ENCODE measurements around the gene FGFRL1. TPM values are rescaled to one million over a fixed set of nuclear protein-coding genes. Genes with fewer than 3 reads are reported as not detected.

Gene FGFRL1
- total and polyA plus RNA-seq, 4 donors, result 13.4 to 31.1 (median 15.2) TPM

- Histone ChIP-seq H3K9ac (ENCODE audit: insufficient read depth in 1 of 2, low read length in 2 of 2) (no peak overlapping the region), H3K9me3 (ENCODE audit: control insufficient read depth in 4 of 4, insufficient read depth in 3 of 4, low read length in 3 of 4) (no peaks in the 10 kb centered on the region), H3K4me1 (ENCODE audit: control insufficient read depth in 5 of 5, insufficient read depth in 5 of 5, low read length in 5 of 5) (peaks cover 0 to 57% (median 16%) of the 10 kb centered on the region in 5 donors), H3K4me3 (no peak overlapping the region), H3K36me3 (ENCODE audit: control insufficient read depth in 4 of 4, insufficient read depth in 4 of 4, low read length in 4 of 4) (no peaks in the 10 kb centered on the region), H3K27me3 (ENCODE audit: control insufficient read depth in 3 of 3, insufficient read depth in 3 of 3, low read length in 2 of 3) (peaks cover 0 to 10% (median 2%) of the 10 kb centered on the region in 3 donors), H3K27ac (ENCODE audit: low read depth in 1 of 2, low read length in 1 of 2) (peak overlapping the region in 1 of 2 donors; percentile 15)
- DNase-seq (peak; percentile 70 to 86 (median 74)), ATAC-seq (ENCODE audit: insufficient read depth, low FRiP score) (no peak)
- no peak for TF ChIP-seq CTCF (IDR thresholded peaks at IDR 0.05; ENCODE audit: control extremely low read depth, extremely low read depth)
- 69 to 76% methylated on average over 20 of the region's 20 CpGs for WGBS, 2 donors
Observed at GRCh38 chr4:1039493-1040343, 28.3 kb downstream of the FGFRL1 start.

- Histone ChIP-seq H3K27me3 (ENCODE audit: control insufficient read depth in 3 of 3, insufficient read depth in 3 of 3, low read length in 2 of 3) (peaks cover 2 to 17% (median 4%) of the 10 kb centered on the region in 3 donors), H3K27ac (ENCODE audit: low read depth in 1 of 2, low read length in 1 of 2) (no peak overlapping the region), H3K9me3 (ENCODE audit: control insufficient read depth in 4 of 4, insufficient read depth in 3 of 4, low read length in 3 of 4) (no peaks in the 10 kb centered on the region), H3K9ac (ENCODE audit: insufficient read depth in 1 of 2, low read length in 2 of 2) (no peak overlapping the region), H3K4me3 (no peak overlapping the region), H3K4me1 (ENCODE audit: control insufficient read depth in 5 of 5, insufficient read depth in 5 of 5, low read length in 5 of 5) (peaks cover 0 to 60% (median 16%) of the 10 kb centered on the region in 5 donors), H3K36me3 (ENCODE audit: control insufficient read depth in 4 of 4, insufficient read depth in 4 of 4, low read length in 4 of 4) (no peaks in the 10 kb centered on the region)
- no peak for TF ChIP-seq CTCF (IDR thresholded peaks at IDR 0.05; ENCODE audit: control extremely low read depth, extremely low read depth)
- 86 to 93% methylated on average over 21 of the region's 21 CpGs for WGBS, 2 donors
- ATAC-seq (ENCODE audit: insufficient read depth, low FRiP score) (no peak), DNase-seq (no peak)
Observed at GRCh38 chr4:1040344-1041146, 29.1 kb downstream of the FGFRL1 start.

GRCh38 chr4:1041147-1041935 lies 29.9 kb downstream of the FGFRL1 start:
- H3K4me1 ChIP-seq (ENCODE audit: control insufficient read depth in 5 of 5, insufficient read depth in 5 of 5, low read length in 5 of 5), result peaks cover 0 to 55% (median 16%) of the 10 kb centered on the region in 5 donors
- no peak overlapping the region for H3K4me3 ChIP-seq
- ATAC-seq (ENCODE audit: insufficient read depth, low FRiP score) (no peak), DNase-seq (peak; percentile 49 to 85 (median 66))
- H3K27ac ChIP-seq (ENCODE audit: low read depth in 1 of 2, low read length in 1 of 2), result no peak overlapping the region
- peak overlapping the region in 1 of 2 donors; percentile 65 for H3K9ac ChIP-seq (ENCODE audit: insufficient read depth in 1 of 2, low read length in 2 of 2)
- no peaks in the 10 kb centered on the region for H3K9me3 ChIP-seq (ENCODE audit: control insufficient read depth in 4 of 4, insufficient read depth in 3 of 4, low read length in 3 of 4)
- TF ChIP-seq CTCF (IDR thresholded peaks at IDR 0.05; ENCODE audit: control extremely low read depth, extremely low read depth), result no peak
- 43 to 53% methylated on average over 36 of the region's 36 CpGs for WGBS, 2 donors
- H3K36me3 ChIP-seq (ENCODE audit: control insufficient read depth in 4 of 4, insufficient read depth in 4 of 4, low read length in 4 of 4), result no peaks in the 10 kb centered on the region
- peaks cover 2 to 18% (median 4%) of the 10 kb centered on the region in 3 donors for H3K27me3 ChIP-seq (ENCODE audit: control insufficient read depth in 3 of 3, insufficient read depth in 3 of 3, low read length in 2 of 3)
